OCI-LY1 (cell line): ENCODE results near the gene SYT14.

Experiments
- EZH2 ChIP-seq: fragments of 200-600 bp; sonication (generic), shearing (Covaris generic); IDR thresholded peaks from 2 replicates; pipeline ENCODE4 v1.8.0; 2017; ENCODE audit warnings: borderline replicate concordance, mixed run types, mild to moderate bottlenecking, antibody characterized with exemption, low read length, moderate library complexity, mixed read lengths
- TF ChIP-seq, protein P1 (sequence below): fragments of 200-600 bp; sonication (generic), shearing (Covaris generic); IDR thresholded peaks from 2 replicates; pipeline ENCODE4 v1.5.1; 2017; ENCODE audit warnings: mild to moderate bottlenecking, antibody characterized with exemption, low read length, moderate library complexity, mixed read lengths

DNA sequence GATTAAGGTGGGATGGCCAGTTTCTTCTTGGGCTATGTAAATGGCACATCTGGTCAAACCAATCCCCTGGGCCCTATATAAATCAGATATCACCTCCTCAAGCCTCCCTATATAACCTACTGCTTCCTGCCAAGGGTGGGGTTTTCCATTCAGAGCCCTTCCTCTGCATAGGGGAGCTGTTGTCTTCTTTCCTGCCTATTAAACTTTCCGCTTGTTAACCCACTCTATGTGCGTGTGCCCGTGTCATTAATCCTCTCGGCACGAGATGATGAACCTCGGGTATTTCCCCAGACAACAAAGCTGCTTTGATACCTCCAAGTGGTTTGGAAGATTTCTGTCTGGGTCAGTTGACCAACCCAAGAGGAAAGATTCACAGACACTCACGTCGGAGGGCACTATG is 275.3 kb downstream of the SYT14 start:
- TF ChIP-seq, protein P1, sequence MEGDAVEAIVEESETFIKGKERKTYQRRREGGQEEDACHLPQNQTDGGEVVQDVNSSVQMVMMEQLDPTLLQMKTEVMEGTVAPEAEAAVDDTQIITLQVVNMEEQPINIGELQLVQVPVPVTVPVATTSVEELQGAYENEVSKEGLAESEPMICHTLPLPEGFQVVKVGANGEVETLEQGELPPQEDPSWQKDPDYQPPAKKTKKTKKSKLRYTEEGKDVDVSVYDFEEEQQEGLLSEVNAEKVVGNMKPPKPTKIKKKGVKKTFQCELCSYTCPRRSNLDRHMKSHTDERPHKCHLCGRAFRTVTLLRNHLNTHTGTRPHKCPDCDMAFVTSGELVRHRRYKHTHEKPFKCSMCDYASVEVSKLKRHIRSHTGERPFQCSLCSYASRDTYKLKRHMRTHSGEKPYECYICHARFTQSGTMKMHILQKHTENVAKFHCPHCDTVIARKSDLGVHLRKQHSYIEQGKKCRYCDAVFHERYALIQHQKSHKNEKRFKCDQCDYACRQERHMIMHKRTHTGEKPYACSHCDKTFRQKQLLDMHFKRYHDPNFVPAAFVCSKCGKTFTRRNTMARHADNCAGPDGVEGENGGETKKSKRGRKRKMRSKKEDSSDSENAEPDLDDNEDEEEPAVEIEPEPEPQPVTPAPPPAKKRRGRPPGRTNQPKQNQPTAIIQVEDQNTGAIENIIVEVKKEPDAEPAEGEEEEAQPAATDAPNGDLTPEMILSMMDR, result no peak
- TF ChIP-seq EZH2, result no peak
